Esophagus squamous epithelium (tissue), 4 donors: ENCODE results near the gene ADAMTSL1.

Experiments used
- POLR2A ChIP-seq, 4 donors: fragments of 450-650 bp; IDR thresholded peaks; one replicate each; pipeline ENCODE4 v1.6.1; 2017; ENCODE audit warnings: antibody characterized with exemption in 4 of 4, mild to moderate bottlenecking in 4 of 4, moderate library complexity in 3 of 4
- TF ChIP-seq, protein P1 (sequence below), 6 experiments: fragments of 450-650 bp in 4 of 6; fragments of 200-600 bp in 2 of 6; sonication (generic) in 2 of 6; IDR thresholded peaks; one replicate each; pipeline ENCODE4 v1.5.1; 2016 to 2019; ENCODE audit warnings: antibody characterized with exemption in 6 of 6, mild to moderate bottlenecking in 4 of 6, moderate library complexity in 4 of 6

GRCh38 chr9:18911714-18912342 lies 437.9 kb downstream of the ADAMTSL1 start:
- TF ChIP-seq, protein P1, sequence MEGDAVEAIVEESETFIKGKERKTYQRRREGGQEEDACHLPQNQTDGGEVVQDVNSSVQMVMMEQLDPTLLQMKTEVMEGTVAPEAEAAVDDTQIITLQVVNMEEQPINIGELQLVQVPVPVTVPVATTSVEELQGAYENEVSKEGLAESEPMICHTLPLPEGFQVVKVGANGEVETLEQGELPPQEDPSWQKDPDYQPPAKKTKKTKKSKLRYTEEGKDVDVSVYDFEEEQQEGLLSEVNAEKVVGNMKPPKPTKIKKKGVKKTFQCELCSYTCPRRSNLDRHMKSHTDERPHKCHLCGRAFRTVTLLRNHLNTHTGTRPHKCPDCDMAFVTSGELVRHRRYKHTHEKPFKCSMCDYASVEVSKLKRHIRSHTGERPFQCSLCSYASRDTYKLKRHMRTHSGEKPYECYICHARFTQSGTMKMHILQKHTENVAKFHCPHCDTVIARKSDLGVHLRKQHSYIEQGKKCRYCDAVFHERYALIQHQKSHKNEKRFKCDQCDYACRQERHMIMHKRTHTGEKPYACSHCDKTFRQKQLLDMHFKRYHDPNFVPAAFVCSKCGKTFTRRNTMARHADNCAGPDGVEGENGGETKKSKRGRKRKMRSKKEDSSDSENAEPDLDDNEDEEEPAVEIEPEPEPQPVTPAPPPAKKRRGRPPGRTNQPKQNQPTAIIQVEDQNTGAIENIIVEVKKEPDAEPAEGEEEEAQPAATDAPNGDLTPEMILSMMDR (IDR thresholded peaks at IDR 0.05), result no peak
- no peak for TF ChIP-seq POLR2A (IDR thresholded peaks at IDR 0.05)
